Dedifferentiated amniotic fluid mesenchymal stem cell (primary cell): Measurements from ENCODE around the gene RSBN1.
"Not testable (repeated sequence)": the region's sequence is repeated elsewhere in the genome, so short reads cannot be mapped to it uniquely, and the experiment has no call there.

Experiments
- DNase-seq: peaks from one replicate; pipeline ENCODE4 v3.0.0-alpha.2; 2016; ENCODE audit errors: extremely low spot score

Gene RSBN1

GRCh38 chr1:113780374-113781146 lies 31.7 kb downstream of the RSBN1 start:
- no peak for DNase-seq

GRCh38 chr1:113779542-113779941 lies 32.7 kb downstream of the RSBN1 start:
- no peak for DNase-seq

- no peak for DNase-seq
Observed at GRCh38 chr1:113777561-113777960, 34.7 kb downstream of the RSBN1 start.

GRCh38 chr1:113770031-113770430 lies 42.2 kb downstream of the RSBN1 start:
- DNase-seq: no peak

GRCh38 chr1:113769601-113769970 lies 42.7 kb downstream of the RSBN1 start:
- no peak for DNase-seq

GRCh38 chr1:113768916-113769600 lies 43.2 kb downstream of the RSBN1 start:
- no peak for DNase-seq

- no peak for DNase-seq
Observed at GRCh38 chr1:113765306-113766230, 46.7 kb downstream of the RSBN1 start.

- no peak for DNase-seq
Observed at GRCh38 chr1:113763661-113764060, 48.6 kb downstream of the RSBN1 start.

- DNase-seq: no peak
Observed at GRCh38 chr1:113761937-113762336, 50.3 kb downstream of the RSBN1 start.

- DNase-seq: no peak
Observed at GRCh38 chr1:113760102-113761080, 51.9 kb downstream of the RSBN1 start.

GRCh38 chr1:113759333-113760101 lies 52.8 kb downstream of the RSBN1 start, which contains the start of gene PHTF1:
PHTF1 (minus strand) TSS chr1:113759486; CDS start chr1:113758703, 783 bp downstream.
- peak; percentile 60 for DNase-seq

- DNase-seq: no peak
Observed at GRCh38 chr1:113758631-113759332, 53.5 kb downstream of the RSBN1 start.

GRCh38 chr1:113756461-113756860 lies 55.8 kb downstream of the RSBN1 start:
- DNase-seq: no peak

GRCh38 chr1:113753333-113753732 lies 58.9 kb downstream of the RSBN1 start:
- not testable (repeated sequence) for DNase-seq

GRCh38 chr1:113751516-113751915 lies 60.8 kb downstream of the RSBN1 start:
- DNase-seq: no peak

GRCh38 chr1:113751114-113751513 lies 61.2 kb downstream of the RSBN1 start:
- DNase-seq: no peak

- no peak for DNase-seq
Observed at GRCh38 chr1:113749402-113749801, 62.9 kb downstream of the RSBN1 start.

- DNase-seq: peak; percentile 25
Observed at GRCh38 chr1:113747376-113747775, 64.9 kb downstream of the RSBN1 start.

GRCh38 chr1:113745425-113745824 lies 66.9 kb downstream of the RSBN1 start:
- no peak for DNase-seq

- DNase-seq: no peak
Observed at GRCh38 chr1:113744114-113744513, 68.2 kb downstream of the RSBN1 start.
